Stimulated activated CD8-positive, alpha-beta memory T cell treated with anti-CD3 and anti-CD28 coated beads, Interleukin-15, amount 100 ng/mL, for 1 hour (primary cell): ENCODE results near the gene RBPMS2.
A peak's percentile ranks its signal among the peaks of the same experiment; 100 is the strongest.
"Not testable (repeated sequence)": the region's sequence is repeated elsewhere in the genome, so short reads cannot be mapped to it uniquely, and the experiment has no call there.

Experiments used
- DNase-seq: peaks from one replicate; pipeline ENCODE4 v3.0.0-alpha.2; 2020; ENCODE audit warnings: low read depth

Gene RBPMS2

DNA sequence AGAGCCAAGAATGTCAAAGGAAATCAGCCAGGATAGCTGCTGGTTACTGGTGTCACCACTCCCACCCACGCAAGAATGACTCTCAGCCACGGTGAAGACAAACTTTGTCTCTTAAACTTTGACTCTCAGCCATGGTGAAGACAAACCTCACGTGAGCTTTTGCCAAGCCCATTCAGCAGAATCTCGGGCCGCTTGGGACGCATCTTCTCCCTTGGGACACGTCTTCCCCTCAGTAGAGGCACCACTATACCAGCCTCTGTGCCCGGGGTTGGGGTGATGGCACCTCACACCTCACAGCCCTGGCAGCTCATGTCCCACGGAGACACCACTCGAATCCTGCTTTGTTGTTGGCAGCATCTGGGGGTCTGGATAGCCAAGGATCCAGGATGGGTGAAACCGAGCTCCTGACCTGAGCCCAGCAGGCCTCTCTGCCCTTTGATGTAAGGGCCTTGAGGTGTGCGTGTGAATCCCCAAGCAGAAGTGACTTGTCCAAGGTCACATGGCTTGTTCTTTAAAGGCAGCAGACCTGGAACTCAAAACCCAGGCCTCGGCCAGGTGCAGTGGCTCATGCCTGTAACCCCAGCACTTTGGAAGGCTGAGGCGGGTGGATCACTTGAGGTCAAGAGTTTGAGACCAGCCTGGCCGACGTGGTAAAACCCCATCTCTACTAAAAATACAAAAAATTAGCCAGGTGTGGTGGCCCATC is 21.8 kb downstream of the RBPMS2 start:
- no peak for DNase-seq

DNA sequence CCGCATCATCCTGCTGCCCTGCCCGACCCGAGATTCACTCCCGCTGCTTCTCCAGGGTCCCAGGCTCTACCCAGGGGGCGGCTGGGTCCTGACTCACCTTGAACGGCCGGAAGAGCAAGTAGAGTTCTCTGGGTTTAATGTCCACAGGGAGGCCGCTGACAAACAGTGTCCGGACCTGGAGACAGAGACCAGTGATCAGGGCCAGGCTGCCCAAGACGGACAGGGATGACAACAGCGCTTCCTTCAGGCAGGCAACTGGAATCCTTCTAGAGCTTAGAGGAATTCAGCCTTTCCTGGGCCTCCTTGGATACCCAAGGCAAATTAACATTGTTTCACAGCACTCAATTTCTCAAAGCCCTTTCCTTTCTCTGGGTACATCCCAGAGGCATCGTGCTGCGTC is 23.9 kb downstream of the RBPMS2 start:
- DNase-seq, result no peak

DNA sequence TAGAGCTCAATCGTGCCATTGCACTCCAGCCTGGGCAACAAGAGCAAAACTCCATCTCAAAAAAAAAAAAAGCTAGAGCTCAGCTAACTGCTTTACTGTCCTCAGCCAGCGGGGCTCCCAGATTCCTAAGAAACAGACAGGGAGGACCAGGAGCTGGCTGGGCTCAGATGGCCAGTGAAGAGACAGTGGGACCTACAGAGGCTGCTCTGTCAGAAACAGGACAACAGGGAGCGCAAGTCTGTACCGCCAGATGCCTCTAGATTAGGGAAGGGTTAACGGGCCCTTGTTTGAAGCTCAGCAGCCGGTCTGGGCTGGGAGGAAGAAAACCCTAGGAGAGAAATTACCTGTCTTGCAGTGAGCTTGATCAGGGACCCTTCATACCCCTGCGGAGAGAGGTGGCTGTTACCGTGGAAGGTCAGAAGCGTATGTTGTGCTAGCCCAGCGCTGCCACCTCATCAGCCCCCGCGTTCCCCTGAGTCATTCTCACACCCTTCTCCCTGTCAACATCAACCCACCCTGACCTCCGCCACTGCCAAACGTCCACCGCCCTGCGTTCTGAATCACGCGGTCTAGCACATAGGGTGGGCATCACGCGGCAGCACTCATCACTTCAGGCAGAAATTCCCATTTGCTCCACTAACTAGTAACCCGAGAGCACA is 25.3 kb downstream of the RBPMS2 start:
- DNase-seq, result no peak

DNA sequence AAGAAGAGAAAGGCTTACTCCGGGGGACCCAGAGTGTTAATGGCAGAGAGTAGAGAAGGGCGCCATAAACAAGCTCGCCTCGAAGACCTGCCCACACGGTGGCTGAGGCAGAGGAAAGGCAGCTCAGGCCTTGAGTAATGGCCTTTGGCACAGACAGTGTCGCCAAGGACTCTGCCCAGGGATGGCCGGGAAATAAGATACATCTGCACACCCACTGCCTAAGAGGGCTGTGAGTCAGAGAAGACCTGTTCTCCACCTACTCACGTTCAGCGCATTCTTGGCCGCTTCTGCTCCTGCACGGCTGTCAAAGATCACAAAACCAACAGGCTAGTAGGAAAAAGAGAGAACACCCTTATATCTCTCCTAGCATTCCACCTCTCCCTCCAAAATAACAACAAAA is 26.2 kb downstream of the RBPMS2 start:
- DNase-seq, result no peak

DNA sequence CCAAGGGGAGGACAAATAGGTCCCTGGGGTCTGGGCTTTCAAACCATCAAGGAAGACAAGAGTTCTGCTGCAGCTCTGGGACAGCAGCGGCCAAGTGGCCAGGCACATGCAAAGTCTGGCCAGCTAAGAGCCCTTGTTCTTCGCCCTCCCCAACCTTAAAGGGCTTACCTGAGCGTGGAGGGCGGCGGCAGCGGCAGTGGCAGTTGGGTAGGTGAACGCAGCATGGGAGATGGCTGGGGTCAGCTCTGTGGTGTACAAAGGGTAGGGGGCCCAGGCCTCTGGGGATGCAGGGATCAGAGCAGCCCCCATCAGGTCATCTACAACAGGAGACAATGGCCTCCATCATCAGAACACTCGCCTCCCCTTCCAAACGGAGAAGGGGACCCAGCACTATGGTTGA is 27.1 kb downstream of the RBPMS2 start:
- no peak for DNase-seq

DNA sequence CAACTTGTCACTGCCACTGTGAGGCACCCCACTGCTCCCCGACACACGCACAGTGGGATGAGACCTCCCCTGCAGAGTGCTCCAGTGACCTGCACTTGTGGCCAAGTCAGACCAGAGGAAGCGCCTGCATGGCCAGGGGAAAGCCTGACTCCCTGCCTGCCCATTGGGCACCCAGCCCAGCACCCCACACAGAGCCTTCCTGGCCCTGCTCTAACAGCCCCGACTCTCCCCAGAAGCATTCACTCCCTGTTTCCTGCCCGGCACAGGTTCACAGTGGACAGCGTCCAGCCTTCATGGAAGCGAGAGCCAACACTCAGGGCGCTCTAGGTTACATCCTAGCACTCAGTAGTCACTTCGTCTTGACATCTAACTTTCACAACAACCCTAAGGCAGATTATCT is 27.8 kb downstream of the RBPMS2 start:
- no peak for DNase-seq

DNA sequence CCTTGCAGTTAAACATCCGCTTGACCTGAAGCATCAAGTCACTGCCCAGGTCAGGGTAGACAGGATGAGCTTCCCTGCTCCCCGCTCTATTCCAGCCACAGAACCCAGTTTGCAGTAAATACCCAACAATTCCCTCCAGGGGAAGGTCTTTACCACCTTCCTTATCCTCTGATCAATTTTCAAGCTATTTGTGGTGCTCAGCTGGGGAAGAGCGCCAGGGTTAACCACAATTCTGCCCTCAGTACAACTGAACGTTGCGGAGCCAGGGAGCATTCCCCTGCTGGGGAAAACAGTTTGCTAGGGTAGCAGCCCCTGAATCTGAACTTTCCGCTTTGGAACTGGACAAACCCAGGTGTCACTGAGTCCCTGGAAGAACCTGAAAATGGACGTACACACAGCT is 28.5 kb downstream of the RBPMS2 start:
- DNase-seq, result no peak

DNA sequence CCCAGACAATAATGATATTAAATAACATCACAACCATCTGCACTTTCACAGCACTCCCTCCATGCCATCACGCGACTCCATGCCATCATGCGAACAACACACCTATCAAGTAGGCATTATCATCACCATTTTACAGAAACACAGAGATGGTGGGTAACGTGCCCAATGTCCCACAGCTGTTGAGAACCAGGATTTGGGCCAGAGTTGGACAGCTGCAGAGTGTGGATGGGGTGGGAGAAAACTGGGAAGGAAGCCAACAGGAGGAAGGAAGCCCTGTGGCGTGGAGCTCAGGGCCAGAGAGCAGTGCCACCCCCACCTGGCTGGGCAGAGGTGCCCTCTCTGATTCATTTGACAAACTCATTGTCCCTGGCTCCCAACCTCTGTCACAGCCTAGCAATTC is 29.0 kb downstream of the RBPMS2 start:
- no peak for DNase-seq

DNA sequence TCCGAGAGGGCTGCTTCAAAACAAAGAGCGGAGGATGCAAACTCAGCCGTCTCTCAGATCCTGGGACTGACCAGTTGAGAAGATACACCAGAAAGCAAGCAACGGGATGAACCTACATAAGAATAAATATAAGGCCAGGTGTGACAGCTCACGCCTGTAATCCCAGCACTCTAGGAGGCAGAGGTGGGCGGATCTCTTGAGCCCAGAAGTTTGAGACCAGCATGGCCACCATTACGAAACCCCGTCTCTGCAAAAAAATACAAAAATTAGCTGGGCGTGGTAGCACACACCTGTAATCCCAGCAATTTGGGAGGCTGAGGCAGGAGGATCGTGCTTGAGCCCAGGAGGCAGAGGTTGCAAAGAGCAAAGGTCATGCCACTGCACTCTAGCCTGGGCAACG is 31.7 kb downstream of the RBPMS2 start:
- no peak for DNase-seq

DNA sequence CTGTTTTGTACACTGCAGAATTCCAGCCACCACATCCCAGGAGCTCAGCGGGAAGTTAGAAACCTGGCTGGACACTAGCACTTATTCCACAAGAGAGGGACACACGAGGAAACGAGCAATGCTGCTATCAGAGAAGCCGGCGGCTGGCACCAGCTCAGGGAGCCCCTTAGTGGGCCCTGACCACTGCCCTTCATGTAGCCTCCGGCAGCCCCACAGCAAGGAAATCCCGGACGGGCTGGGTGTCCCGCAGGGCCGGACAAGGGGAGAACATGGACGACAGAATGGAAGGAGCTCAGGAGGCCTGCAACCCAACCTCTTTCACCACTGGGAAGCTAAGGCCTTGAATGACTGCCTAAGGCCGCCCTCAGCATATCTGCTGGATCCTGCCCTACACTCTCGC is 32.5 kb downstream of the RBPMS2 start:
- no peak for DNase-seq

DNA sequence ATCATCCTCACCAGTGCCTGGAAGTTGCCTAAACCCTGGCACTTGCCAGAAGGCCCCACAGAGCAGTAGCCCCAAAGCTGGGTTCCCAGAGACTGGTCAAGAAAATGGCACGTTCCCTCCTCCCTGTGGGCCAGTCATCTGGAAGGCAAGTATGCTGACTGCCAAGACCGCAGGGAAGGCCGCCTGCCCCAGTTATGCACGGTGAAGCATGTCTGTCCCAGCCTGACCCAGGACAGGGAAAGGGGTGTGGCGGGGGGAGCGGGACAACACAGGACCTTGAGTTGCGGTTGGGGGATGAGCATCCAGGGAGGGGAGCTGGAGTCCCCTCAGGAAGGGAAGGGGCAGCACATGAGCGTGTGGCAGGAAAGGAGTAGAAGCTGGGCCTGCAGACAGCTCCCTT is 33.0 kb downstream of the RBPMS2 start:
- DNase-seq, result no peak

DNA sequence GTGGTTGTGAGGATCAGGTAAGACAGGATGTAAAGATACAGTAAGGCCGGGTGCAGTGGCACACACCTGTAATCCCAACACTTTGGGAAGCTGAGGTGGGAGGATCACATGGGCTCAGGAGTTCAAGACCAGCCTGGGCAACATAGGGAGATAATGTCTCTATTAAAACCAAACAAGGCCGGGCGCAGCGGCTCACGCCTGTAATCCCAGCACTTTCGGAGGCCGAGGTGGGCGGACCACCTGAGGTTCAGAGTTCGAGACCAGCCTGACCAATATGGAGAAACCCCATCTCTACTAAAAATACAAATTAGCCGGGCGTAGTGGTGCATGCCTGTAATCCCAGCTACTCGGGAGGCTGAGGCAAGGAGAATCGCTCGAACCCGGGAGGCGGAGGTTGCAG is 33.7 kb downstream of the RBPMS2 start:
- not testable (repeated sequence) for DNase-seq

DNA sequence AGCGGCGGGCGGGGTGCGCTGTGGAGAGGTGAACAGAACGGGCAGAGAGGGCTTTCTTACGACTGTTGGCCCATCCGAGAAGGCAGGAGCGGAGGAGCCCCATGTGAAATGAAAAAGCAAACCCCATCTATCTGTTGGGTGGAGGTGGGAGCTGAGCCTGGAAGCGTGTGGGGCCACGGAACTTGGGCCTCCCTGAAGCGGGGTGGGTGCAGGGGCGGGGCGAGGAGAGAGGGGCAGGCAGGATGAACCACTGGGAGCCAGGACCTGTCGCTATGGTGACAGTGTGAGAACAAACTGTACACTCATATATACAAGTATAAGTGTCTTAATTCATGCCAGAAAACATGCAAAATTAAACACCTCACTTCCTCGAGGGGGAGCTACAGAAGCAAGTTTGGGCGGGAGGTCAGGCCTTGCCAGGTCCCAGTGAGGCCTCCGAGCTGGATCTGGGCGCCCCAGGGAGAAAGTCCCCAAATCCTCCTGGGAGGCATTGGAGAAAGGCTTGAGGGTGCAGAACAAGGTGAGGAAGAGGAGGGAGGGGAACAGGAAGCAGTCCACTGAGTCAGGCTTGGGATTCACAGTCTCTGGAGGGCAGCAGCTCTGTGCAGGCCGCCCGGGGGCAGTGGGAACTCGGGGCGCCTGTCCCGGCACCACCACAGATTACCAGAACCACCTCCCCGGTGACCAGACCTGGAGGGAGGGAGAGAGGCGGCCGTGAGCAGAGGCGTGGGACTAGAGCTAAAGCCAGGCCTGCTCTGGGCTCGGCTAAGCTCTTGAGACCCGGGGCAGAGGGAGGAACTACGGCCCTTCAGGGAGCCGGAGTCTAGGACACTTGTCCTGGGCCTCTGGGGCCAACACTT is 34.8 kb downstream of the RBPMS2 start:
- no peak for DNase-seq

DNA sequence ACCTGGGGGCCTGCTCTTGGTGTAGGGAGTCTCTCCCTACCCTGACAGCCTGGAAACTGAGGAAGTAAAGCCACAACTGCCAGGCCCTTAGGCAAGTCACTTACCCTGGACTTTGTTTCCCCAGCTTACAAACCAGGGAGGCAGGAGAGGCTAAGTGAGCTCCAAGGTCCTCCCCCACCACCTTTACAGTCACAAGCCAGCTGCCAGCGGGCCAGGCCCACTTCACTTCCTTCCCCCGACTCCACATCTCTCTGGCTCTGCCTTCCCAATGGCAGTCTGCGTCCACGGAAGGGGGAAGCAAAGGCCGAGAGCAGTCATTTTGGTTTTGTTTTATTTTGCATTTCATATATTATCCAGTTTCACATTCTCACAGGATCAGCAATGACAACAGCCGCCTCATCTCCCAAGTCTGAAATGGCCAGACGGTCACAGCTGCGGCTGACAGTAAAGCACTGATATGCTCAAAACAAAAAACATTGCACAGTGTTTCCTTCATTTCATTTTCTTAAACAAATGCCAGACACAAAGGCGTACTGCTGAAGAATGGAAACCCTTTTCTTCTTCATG is 35.7 kb downstream of the RBPMS2 start:
- no peak for DNase-seq

DNA sequence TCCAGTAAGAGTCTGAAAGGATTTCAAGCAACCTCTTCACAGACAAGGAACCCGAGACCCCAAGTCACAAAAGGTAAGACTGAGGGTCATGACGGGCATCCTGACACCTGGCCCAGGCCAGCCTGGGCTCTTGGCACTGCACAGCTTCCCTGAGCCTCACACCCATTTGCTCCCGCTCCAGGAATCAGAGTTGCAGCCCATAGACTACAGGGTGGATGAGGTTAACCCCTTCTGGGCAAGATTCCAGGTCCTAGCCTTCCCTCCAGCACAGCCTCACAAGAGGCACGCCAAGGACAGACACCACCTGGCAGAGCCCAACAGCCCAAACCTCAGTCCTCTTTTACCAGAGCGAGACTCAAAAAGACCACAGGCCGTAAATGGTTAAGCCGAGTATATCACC is 36.2 kb downstream of the RBPMS2 start:
- DNase-seq, result no peak

DNA sequence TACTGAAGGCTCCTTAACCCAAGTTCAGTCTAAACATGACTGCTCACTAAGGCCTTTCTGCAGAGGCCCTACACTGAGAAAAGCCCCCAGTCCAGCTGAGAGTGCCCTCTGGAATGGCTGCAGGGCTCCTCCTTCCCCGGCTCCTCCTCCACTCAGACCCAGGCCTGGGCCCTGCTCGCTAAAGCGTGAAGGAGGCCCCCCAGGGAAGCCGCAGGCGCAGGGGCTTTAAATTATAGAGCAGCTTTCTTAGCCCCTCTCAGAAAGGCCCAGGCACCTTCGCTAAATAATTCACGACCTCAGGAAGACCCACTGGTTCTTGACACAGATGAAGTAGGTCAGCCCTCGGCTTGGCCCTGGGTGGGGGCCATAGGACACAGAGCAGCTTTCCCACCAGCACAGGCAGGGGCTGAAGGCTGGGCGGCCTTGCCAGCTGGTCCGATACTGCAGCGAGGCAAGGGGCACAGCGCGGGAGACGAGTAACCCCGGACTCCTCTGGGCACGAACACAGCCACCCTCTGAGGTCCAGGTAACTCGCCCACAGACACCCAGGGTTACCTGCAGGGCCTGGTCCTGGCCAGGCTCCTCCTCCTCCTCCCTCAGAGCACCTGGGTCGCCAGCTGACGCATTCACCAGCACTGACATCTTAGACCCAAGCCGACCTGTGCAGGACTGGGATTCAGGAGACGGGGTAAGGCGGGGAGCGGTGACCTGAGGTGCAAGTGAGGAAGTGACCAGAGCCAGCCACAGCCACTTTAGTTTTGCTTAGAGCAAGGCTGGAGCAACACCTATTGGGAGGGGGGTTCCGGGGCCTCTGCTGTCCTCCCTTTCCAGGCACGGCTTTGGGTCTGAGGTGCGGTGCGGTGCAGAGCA is 36.9 kb downstream of the RBPMS2 start:
- no peak for DNase-seq

DNA sequence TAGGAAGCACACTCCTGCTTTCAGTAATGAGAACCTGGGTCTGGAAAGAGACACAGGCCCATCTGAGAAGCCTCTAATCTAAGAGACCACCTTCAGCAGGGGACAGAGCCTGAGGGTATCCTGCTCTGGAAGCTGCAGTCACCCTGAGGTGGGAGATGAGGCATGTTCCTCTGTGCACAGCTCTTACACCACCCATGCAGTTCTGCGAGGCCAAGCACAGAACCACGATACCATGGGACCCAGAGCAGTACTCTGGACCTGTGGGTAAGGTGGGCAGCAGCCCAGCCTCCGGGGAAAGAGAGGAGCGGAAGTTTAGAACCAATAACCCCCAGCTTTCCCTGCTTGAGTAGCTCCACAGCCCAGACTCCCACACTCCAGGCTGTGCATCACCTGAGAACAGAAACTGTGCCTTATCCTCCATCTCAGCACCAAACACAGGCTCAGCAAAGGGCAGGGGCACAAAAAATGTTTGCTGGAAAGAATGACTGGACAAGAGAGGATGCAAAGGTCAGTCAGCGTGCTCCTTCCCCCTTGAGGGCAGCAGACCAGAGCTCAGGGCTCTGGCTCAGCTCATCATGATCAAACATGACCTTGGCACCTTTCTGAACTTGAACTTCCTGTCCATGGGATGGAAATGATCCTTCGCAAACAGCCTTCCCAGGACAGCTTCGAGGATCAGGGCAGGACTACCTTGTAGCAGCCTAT is 43.1 kb downstream of the RBPMS2 start:
- DNase-seq, result no peak

DNA sequence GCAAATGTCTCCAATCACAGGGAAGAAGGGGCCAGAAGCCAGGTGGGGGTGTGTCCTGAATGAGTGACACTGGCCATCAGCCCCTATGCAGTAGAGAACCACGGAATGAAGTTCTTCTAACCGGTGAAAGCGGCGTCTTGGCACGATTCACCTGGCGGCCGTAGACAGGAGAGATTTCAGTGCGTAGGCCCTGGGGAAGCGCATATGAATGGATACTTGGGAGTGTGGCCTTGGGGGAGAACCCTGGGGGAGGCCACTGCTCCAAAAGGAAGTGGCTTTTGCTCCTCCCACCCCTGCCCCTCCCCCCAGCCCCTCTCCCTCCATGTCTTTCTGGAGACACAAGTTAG is 43.6 kb downstream of the RBPMS2 start:
- DNase-seq, result no peak

DNA sequence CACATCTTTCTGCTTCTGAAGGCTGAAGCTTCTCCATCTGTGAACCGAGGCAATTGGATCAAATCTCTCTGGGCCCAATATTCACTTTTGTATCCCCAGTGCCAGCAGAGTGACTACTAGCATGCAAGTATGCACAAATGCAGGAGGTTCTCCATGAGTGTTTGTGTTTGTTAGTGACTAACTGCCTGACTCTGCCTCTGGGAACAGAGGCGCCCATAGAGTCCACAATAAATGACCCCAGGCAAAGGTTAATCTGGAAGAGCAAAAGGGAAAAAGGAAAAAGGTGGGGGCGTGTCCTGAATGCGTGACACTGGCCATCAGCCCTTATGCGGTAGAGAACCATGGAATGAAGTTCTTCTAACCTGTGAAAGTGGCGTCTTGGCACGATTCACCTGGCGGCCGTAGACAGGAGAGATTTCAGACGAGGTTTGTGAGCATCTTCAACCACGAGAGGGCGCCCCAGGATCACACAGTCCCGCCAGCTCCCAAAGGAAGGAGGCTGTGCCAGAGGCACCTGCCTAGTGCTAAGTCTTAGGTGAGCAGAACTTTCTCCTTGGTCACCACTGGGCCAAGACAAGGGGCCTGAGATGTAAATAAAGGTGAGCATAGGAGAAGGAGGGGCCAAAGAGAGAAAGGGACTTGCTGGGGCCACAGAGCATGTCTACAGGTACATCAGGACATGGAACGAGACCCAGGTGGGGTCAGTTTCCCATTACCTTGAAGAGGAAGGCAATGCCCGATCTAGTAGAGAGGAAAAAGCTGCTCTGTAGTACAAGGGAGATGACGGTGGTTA is 44.2 kb downstream of the RBPMS2 start:
- peak; percentile 83 for DNase-seq

DNA sequence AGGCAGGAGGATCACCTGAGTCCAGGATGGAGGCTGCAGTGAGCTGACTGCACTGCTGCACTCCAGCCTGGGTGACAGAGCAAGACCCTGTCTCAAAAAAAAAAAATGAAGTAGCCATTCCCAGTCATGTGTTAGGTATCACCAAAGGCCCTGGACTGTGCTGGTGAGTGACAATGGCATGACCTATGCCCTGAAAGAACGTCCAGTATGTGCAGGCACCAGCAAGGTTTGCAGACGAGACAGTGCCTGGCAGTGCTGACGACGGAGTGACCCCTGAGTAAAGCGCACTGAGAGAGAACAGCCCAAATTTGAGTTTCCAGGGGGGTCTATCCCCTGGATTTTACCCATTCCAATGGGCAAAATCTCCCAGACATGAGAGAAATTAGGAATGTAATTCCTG is 45.2 kb downstream of the RBPMS2 start:
- DNase-seq, result no peak
